Measurements from ENCODE around the gene NHP2.

NHP2 gene

DNA sequence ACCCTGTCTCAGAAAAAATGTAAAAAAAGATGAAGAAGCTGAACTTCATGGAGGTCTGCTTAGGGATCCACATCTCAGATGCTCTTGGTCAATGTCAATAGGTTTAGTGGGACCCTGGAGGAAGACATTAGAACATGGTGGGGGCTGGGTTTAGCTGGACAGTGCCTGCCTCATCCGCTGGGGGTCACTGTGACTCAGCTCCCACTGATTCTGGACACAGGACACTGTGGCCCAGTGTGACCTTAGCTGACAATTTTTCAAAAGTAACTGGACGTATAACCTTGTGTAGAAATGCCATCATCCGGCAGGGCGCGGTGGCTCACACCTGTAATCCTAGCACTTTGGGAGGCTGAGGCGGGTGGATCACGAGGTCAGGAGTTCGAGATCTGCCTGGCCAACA is 43.3 kb upstream of the NHP2 start:
- TF ChIP-seq, protein P1, sequence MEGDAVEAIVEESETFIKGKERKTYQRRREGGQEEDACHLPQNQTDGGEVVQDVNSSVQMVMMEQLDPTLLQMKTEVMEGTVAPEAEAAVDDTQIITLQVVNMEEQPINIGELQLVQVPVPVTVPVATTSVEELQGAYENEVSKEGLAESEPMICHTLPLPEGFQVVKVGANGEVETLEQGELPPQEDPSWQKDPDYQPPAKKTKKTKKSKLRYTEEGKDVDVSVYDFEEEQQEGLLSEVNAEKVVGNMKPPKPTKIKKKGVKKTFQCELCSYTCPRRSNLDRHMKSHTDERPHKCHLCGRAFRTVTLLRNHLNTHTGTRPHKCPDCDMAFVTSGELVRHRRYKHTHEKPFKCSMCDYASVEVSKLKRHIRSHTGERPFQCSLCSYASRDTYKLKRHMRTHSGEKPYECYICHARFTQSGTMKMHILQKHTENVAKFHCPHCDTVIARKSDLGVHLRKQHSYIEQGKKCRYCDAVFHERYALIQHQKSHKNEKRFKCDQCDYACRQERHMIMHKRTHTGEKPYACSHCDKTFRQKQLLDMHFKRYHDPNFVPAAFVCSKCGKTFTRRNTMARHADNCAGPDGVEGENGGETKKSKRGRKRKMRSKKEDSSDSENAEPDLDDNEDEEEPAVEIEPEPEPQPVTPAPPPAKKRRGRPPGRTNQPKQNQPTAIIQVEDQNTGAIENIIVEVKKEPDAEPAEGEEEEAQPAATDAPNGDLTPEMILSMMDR (IDR thresholded peaks at IDR 0.05; ENCODE audit: borderline replicate concordance, control extremely low read depth, extremely low read depth, insufficient read depth, missing control alignments), result peak; percentile 29
- in situ Hi-C loops (cut with MboI; ENCODE audit: low sequenced_read_pairs, unreplicated experiment), result no loop called here
- no peak for DNase-seq (ENCODE audit: low spot score)

DNA sequence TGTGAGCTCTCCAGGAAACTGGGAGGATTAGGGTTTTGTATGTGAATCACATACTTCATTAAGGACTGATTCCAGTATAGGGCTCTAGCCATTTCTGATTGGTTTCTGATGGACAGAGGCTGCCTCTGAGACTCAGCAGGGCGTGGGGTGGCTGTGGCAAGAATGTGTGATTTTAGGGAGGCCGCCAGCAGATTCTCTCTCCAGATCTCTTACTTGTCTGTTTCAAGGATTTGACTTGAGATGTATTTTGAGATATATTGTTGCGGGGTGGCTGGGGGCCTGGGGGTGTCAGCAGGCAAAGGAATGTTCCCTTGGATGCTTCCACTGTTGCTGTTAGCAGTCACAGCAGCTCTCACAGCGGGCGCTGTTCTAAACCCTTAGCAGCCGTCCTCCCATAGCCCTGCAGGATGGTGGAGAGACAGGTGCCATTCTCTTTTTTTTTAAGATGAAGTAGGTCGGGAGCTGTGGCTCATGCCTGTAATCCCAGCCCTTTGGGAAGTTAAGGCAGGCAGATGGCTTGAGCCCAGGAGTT is 42.7 kb upstream of the NHP2 start:
- in situ Hi-C loops (cut with MboI; ENCODE audit: low sequenced_read_pairs, unreplicated experiment), result no loop called here
- DNase-seq (ENCODE audit: low spot score), result no peak
- TF ChIP-seq, protein P1 (IDR thresholded peaks at IDR 0.05; ENCODE audit: borderline replicate concordance, control extremely low read depth, extremely low read depth, insufficient read depth, missing control alignments), result no peak

DNA sequence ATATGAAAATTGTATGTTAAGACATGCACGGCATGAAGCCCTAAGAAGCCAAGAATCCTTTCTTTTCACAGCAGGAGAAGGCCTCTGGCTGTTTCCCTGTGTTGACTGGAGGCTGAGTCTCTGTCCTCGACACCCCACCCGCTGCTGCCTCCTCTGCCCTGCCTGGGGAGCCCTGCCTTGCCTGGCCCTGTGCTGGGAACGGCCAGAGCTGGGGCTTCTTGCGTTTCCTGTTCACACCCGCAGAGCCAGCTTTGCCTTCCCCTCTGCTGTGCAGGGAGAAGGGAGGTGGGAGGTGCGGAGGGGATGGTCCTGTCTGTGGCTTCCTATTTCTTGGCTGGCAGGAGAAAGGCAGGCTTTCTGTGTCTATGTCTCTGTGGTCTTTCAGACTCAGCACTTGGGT is 40.3 kb upstream of the NHP2 start:
- in situ Hi-C loops (cut with MboI; ENCODE audit: low sequenced_read_pairs, unreplicated experiment), result no loop called here
- no peak for DNase-seq (ENCODE audit: low spot score)
- TF ChIP-seq, protein P1 (IDR thresholded peaks at IDR 0.05; ENCODE audit: borderline replicate concordance, control extremely low read depth, extremely low read depth, insufficient read depth, missing control alignments), result no peak

DNA sequence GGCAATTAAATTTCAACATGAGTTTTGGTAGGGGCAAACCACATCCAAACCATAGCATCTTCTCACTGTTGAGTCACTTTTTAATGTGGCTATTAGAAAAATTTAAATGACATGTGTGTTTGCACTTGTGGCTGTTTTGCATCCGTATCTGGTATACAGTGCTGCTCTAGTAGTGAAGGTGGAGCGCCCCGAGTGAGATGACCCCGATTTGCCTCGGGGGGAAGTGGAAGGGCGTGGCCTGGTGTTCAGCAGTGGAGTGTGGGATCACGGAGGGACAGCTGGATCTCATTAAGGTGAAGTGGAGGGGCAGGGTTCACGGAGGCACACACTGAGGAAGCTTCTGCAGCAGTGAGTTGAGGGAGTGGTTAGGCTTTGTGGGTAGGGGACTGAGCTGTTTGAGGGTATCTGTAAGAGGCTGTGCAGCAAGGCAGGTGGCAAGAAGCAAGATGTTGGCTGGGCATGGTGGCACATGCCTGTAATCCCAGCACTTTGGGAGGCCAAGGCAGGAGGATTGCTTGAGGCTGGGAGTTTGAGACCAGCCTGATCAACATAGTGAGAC is 39.6 kb upstream of the NHP2 start:
- TF ChIP-seq, protein P1 (IDR thresholded peaks at IDR 0.05; ENCODE audit: borderline replicate concordance, control extremely low read depth, extremely low read depth, insufficient read depth, missing control alignments), result no peak
- no peak for DNase-seq (ENCODE audit: low spot score)
- in situ Hi-C loops (cut with MboI; ENCODE audit: low sequenced_read_pairs, unreplicated experiment), result no loop called here

DNA sequence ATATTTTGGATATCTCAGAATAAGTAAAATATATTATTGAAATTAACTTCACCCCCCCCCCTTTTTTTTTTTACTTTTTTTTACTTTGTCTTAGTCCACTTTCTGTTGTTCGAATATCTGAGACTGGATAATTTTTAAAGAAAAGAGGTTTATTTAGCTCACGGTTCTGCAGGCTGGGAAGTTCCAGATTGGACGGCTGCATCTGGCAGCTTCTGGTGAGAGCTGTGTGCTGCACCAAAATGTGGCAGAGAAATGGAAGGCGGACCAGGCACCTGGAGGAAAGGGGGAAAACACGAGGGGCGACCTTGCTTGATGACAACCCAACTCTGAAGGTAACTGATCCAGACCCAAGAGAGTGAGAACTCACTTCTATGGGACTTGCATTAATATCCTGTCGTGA is 39.1 kb upstream of the NHP2 start:
- in situ Hi-C loops (cut with MboI; ENCODE audit: low sequenced_read_pairs, unreplicated experiment), result no loop called here
- no peak for DNase-seq (ENCODE audit: low spot score)
- TF ChIP-seq, protein P1 (IDR thresholded peaks at IDR 0.05; ENCODE audit: borderline replicate concordance, control extremely low read depth, extremely low read depth, insufficient read depth, missing control alignments), result no peak

DNA sequence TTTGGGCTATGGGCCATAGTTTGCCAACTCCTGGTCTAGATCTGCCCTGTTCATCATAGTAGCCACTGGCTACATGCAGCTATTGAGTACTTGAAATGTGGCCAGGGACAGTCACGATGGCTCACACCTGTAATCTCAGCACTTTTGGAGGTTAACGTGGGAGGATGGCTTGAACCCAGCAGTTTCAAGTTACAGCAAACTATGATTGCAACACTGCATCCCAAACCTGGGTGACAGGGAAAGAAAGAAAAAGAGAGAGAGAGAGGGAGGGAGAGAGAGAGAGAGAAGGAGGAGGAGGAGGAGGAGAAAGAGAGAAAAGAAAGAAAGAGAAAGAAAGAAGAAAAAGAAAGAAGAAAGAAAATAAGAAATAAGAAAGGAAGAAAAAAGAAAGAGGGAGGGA is 38.6 kb upstream of the NHP2 start:
- DNase-seq (ENCODE audit: low spot score), result no peak
- in situ Hi-C loops (cut with MboI; ENCODE audit: low sequenced_read_pairs, unreplicated experiment), result no loop called here
- TF ChIP-seq, protein P1 (IDR thresholded peaks at IDR 0.05; ENCODE audit: borderline replicate concordance, control extremely low read depth, extremely low read depth, insufficient read depth, missing control alignments), result no peak
